GM23248 (cell line): Measurements from ENCODE around the gene P2RY11.

ENCODE experiments used
- EZH2 ChIP-seq: fragments of 200-600 bp; sonication (generic); IDR thresholded peaks from 2 replicates; pipeline ENCODE4 v1.6.1; 2018; ENCODE audit warnings: antibody characterized with exemption, mild to moderate bottlenecking; ENCODE audit not compliant: insufficient read depth, poor library complexity, severe bottlenecking
- EZH2phosphoT487 ChIP-seq: fragments of 200-600 bp; sonication (generic); IDR thresholded peaks from 2 replicates; pipeline ENCODE4 v1.6.1; 2018; ENCODE audit warnings: antibody characterized with exemption, moderate library complexity, mild to moderate bottlenecking, low read depth; ENCODE audit not compliant: insufficient read depth

DNA sequence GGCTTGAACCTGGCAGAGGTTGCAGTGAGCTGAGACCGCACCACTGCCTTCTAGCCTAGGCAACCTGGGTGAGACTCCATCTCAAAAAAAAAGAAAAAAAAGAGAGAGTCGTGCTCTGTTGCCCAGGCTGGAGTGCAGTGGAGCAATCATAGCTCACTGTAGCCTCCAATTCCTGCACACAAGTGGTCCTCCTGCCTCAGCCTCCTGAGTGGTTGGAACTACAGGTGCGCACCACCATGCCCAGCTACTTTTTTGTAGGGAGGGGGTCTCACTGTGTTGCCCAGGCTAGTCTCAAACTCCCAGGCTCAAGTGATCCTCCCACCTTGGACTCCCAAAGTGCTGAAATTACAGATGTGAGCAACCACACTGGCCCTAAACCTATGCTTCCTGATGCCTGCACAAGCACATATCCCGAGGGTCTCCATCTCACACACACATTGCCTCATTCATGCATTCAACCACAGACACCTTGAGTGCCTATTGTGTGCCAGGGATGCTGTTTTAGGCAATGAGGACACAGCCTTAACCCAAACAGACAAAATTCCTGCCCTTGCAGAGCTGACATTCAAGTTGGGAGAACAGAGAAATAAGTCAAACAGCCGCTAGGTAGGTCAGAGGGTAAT is 11.2 kb upstream of the P2RY11 start:
- TF ChIP-seq EZH2phosphoT487 (no peak), EZH2 (no peak)
